K562 (cell line): Measurements from ENCODE around the gene HELB. TPM values are rescaled to one million over a fixed set of nuclear protein-coding genes. Genes with fewer than 3 reads are reported as not detected.

Experiments
- CREM ChIP-seq: IDR thresholded peaks from 2 replicates; pipeline ENCODE4 v1.6.1; 2014; ENCODE audit warnings: antibody characterized with exemption, low read depth
- EGR1 ChIP-seq: fragments of 450-650 bp; conservative IDR thresholded peaks from 2 replicates; pipeline ENCODE4 v1.6.1; 2017; ENCODE audit warnings: mild to moderate bottlenecking
- ELF4 ChIP-seq: fragments of 450-650 bp; formaldehyde crosslinking; IDR thresholded peaks from 2 replicates; pipeline ENCODE4 v1.4.0; 2022; ENCODE audit warnings: missing genetic modification characterization
- EP400 ChIP-seq: fragments of 450-650 bp; IDR thresholded peaks from 2 replicates; pipeline ENCODE4 v1.6.1; 2017; ENCODE audit warnings: antibody characterized with exemption, mild to moderate bottlenecking, moderate library complexity
- NFIC ChIP-seq: fragments of 450-650 bp; IDR thresholded peaks from 2 replicates; pipeline ENCODE4 v1.6.1; 2017; ENCODE audit warnings: mild to moderate bottlenecking, inconsistent platforms
- NR2C2 ChIP-seq, 2 experiments: fragments of 200-800 bp in 1 of 2; sonication (Bioruptor generic) in 1 of 2; sonication (generic) in 1 of 2; formaldehyde crosslinking in 1 of 2; IDR thresholded peaks; 2 replicates each; pipeline versions ENCODE4 v1.6.1 to v1.8.0; 2016 to 2022; ENCODE audit warnings: mild to moderate bottlenecking in 1 of 2, missing compliant biosample characterization in 1 of 2, missing genetic modification characterization in 1 of 2, missing genetic modification reagents in 1 of 2
- polyA plus RNA-seq, 8 experiments: library from polyadenylated mRNA; depleted of rRNA in 4 of 8; stranded (reverse) in 5 of 8; unstranded in 3 of 8; fragments of >200 nt; fragmentation: Nextera tagmentation in 2 of 8; fragmentation: Illumina TruSeq in 1 of 8; extraction: Ambion mirVana in 2 of 8; extraction: Trizol in 1 of 8; gene quantifications; 2 replicates each; pipeline versions ENCODE4 v1.2.1 to v1.2.3, GENCODE V29; 2011 to 2014; ENCODE audit warnings: inconsistent platforms in 1 of 8, missing spikeins in 1 of 8
- total RNA-seq, 7 experiments: library from RNA; depleted of rRNA in 6 of 7; stranded (reverse); fragments of >200 nt in 6 of 7; fragmentation: Illumina TruSeq in 2 of 7; extraction: Trizol in 2 of 7; gene quantifications; 2 replicates each; pipeline versions ENCODE4 v1.2.1 to v1.2.3, GENCODE V29; 2011 to 2021; ENCODE audit warnings: low replicate concordance in 1 of 7
- TF ChIP-seq, protein P1 (sequence below): fragments of 450-650 bp; IDR thresholded peaks from 2 replicates; pipeline ENCODE4 v1.6.1; 2016; ENCODE audit warnings: mild to moderate bottlenecking, moderate library complexity
- TF ChIP-seq, protein P2 (sequence below), 2 experiments: IDR thresholded peaks; 2 replicates each; pipeline ENCODE4 v1.6.1; 2011; ENCODE audit warnings: borderline replicate concordance in 1 of 2, control low read depth in 1 of 2, low read depth in 1 of 2, low read length in 1 of 2, mild to moderate bottlenecking in 1 of 2, mixed read lengths in 1 of 2, moderate library complexity in 1 of 2; ENCODE audit not compliant: insufficient read depth in 1 of 2, insufficient read length in 1 of 2, poor library complexity in 1 of 2, severe bottlenecking in 1 of 2; ENCODE audit errors: extremely low read depth in 1 of 2
- TF ChIP-seq, protein P3 (sequence below): fragments of 450-650 bp; IDR thresholded peaks from 2 replicates; pipeline ENCODE4 v1.6.1; 2016; ENCODE audit warnings: antibody characterized with exemption

The HELB gene
- total and polyA plus RNA-seq, 9 of the 15 experiments (the other 6 are each of a cell fraction or from before 2014, with no cell fraction given), result 0.74 to 7.6 (median 2.4) TPM

DNA sequence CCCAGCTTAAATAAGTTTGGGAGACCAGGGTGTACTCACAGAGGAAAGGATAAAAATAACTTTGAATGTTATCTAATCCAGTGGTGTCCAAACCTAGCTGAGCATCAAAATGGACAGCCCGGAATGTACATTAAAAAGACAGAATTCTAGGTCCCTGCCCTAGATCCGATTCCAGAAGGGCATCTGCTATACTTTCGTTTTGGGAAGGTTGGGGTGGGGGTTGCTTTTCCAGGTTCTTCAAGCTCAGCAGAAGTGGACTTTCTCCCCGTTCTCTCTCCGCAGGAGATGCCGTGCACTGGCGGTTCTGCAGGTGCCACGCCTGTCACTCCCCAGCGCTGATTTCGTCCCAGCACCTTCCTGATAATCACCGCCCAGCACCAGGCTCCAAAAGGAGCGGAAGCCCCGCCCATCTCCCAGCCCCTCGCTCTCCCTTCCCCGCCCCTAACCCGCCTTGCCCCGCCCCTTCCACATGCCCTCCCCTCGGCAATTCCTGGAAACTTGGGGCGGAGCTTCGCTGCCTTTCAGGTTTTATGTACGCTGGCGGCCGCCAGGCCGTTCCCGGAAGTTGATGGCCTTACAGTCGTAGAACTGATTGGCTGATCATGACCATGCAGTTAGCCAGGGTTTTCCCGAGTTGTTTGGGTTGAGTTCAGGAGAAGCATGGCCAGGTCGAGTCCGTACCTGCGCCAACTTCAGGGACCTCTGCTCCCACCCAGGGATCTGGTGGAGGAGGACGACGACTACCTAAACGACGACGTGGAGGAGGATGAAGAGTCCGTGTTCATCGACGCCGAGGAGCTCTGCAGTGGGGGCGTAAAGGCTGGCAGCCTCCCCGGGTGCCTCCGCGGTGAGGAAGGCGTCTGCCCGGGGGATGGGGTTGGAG lies at the start of gene HELB (continued):
- TF ChIP-seq, protein P1, sequence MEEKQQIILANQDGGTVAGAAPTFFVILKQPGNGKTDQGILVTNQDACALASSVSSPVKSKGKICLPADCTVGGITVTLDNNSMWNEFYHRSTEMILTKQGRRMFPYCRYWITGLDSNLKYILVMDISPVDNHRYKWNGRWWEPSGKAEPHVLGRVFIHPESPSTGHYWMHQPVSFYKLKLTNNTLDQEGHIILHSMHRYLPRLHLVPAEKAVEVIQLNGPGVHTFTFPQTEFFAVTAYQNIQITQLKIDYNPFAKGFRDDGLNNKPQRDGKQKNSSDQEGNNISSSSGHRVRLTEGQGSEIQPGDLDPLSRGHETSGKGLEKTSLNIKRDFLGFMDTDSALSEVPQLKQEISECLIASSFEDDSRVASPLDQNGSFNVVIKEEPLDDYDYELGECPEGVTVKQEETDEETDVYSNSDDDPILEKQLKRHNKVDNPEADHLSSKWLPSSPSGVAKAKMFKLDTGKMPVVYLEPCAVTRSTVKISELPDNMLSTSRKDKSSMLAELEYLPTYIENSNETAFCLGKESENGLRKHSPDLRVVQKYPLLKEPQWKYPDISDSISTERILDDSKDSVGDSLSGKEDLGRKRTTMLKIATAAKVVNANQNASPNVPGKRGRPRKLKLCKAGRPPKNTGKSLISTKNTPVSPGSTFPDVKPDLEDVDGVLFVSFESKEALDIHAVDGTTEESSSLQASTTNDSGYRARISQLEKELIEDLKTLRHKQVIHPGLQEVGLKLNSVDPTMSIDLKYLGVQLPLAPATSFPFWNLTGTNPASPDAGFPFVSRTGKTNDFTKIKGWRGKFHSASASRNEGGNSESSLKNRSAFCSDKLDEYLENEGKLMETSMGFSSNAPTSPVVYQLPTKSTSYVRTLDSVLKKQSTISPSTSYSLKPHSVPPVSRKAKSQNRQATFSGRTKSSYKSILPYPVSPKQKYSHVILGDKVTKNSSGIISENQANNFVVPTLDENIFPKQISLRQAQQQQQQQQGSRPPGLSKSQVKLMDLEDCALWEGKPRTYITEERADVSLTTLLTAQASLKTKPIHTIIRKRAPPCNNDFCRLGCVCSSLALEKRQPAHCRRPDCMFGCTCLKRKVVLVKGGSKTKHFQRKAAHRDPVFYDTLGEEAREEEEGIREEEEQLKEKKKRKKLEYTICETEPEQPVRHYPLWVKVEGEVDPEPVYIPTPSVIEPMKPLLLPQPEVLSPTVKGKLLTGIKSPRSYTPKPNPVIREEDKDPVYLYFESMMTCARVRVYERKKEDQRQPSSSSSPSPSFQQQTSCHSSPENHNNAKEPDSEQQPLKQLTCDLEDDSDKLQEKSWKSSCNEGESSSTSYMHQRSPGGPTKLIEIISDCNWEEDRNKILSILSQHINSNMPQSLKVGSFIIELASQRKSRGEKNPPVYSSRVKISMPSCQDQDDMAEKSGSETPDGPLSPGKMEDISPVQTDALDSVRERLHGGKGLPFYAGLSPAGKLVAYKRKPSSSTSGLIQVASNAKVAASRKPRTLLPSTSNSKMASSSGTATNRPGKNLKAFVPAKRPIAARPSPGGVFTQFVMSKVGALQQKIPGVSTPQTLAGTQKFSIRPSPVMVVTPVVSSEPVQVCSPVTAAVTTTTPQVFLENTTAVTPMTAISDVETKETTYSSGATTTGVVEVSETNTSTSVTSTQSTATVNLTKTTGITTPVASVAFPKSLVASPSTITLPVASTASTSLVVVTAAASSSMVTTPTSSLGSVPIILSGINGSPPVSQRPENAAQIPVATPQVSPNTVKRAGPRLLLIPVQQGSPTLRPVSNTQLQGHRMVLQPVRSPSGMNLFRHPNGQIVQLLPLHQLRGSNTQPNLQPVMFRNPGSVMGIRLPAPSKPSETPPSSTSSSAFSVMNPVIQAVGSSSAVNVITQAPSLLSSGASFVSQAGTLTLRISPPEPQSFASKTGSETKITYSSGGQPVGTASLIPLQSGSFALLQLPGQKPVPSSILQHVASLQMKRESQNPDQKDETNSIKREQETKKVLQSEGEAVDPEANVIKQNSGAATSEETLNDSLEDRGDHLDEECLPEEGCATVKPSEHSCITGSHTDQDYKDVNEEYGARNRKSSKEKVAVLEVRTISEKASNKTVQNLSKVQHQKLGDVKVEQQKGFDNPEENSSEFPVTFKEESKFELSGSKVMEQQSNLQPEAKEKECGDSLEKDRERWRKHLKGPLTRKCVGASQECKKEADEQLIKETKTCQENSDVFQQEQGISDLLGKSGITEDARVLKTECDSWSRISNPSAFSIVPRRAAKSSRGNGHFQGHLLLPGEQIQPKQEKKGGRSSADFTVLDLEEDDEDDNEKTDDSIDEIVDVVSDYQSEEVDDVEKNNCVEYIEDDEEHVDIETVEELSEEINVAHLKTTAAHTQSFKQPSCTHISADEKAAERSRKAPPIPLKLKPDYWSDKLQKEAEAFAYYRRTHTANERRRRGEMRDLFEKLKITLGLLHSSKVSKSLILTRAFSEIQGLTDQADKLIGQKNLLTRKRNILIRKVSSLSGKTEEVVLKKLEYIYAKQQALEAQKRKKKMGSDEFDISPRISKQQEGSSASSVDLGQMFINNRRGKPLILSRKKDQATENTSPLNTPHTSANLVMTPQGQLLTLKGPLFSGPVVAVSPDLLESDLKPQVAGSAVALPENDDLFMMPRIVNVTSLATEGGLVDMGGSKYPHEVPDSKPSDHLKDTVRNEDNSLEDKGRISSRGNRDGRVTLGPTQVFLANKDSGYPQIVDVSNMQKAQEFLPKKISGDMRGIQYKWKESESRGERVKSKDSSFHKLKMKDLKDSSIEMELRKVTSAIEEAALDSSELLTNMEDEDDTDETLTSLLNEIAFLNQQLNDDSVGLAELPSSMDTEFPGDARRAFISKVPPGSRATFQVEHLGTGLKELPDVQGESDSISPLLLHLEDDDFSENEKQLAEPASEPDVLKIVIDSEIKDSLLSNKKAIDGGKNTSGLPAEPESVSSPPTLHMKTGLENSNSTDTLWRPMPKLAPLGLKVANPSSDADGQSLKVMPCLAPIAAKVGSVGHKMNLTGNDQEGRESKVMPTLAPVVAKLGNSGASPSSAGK, result peak; percentile 51; the same call in 1 of the 2 replicates
- TF ChIP-seq NR2C2 (CRISPR knock-in tag; IDR thresholded peaks at IDR 0.05) (no peak), NR2C2 (tag; IDR thresholded peaks at IDR 0.05) (peak; percentile 62; the same call in 1 of the 2 replicates), NFIC (peak; percentile 56; the same call in 1 of the 2 replicates), CREM (peak; percentile 30; the same call in 1 of the 2 replicates), EP400 (peak; percentile 67), EGR1 (peak; percentile 77), ELF4 (CRISPR knock-in tag) (peak; percentile 61)
- TF ChIP-seq, protein P2, sequence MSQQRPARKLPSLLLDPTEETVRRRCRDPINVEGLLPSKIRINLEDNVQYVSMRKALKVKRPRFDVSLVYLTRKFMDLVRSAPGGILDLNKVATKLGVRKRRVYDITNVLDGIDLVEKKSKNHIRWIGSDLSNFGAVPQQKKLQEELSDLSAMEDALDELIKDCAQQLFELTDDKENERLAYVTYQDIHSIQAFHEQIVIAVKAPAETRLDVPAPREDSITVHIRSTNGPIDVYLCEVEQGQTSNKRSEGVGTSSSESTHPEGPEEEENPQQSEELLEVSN (IDR thresholded peaks at IDR 0.05; ENCODE audit: borderline replicate concordance in 1 of 2, extremely low read depth in 1 of 2, insufficient read depth in 1 of 2, insufficient read length in 1 of 2, low read depth in 1 of 2, low read length in 1 of 2, poor library complexity in 1 of 2, severe bottlenecking in 1 of 2), result peak in 1 of 2 experiments; percentile 38
- TF ChIP-seq, protein P3, sequence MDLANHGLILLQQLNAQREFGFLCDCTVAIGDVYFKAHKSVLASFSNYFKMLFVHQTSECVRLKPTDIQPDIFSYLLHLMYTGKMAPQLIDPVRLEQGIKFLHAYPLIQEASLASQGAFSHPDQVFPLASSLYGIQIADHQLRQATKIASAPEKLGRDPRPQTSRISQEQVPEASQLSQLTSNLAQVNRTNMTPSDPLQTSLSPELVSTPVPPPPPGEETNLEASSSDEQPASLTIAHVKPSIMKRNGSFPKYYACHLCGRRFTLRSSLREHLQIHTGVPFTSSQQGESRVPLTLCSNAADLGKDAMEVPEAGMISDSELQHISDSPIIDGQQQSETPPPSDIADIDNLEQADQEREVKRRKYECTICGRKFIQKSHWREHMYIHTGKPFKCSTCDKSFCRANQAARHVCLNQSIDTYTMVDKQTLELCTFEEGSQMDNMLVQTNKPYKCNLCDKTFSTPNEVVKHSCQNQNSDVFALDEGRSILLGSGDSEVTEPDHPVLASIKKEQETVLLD, result peak; percentile 60; the same call in 1 of the 2 replicates
